ENCODE data around the gene ZNF536. TPM values are rescaled to one million over a fixed set of nuclear protein-coding genes. Genes with fewer than 3 reads are reported as not detected.
"Not testable (repeated sequence)": the region's sequence is repeated elsewhere in the genome, so short reads cannot be mapped to it uniquely, and the experiment has no call there.

Gene ZNF536
- total RNA-seq, 6 donors from 2014 or later: 0.34 to 0.78 (median 0.71) TPM; not detected in 2

DNA sequence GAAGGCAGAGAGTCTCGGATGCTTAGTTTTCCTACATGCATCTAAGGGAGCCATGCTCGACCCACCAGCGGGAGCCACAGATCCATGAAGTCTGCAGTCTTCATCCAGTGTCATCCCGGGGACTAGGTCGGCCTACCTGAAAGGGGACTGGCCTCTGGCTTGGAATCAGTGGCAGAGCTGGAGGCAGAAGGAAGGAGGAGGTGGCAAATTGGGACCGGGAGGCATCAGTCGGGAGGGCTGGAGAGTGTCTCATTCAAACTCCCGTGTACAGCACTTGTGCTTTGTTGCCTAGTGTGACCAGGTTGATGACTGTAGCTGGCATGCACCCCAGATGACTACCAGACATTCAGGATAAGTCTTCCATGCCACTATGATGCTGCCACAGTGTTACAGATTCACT lies 26.5 kb upstream of the ZNF536 start:
- ATAC-seq (ENCODE audit: low FRiP score in 2 of 2) (no peak), DNase-seq (peak in 1 of 2 donors; percentile 8)
- TF ChIP-seq POLR2AphosphoS5 (IDR thresholded peaks at IDR 0.05) (no peak), POLR2A (IDR thresholded peaks at IDR 0.05) (no peak), EP300 (IDR thresholded peaks at IDR 0.05) (no peak)
- TF ChIP-seq, protein P1, sequence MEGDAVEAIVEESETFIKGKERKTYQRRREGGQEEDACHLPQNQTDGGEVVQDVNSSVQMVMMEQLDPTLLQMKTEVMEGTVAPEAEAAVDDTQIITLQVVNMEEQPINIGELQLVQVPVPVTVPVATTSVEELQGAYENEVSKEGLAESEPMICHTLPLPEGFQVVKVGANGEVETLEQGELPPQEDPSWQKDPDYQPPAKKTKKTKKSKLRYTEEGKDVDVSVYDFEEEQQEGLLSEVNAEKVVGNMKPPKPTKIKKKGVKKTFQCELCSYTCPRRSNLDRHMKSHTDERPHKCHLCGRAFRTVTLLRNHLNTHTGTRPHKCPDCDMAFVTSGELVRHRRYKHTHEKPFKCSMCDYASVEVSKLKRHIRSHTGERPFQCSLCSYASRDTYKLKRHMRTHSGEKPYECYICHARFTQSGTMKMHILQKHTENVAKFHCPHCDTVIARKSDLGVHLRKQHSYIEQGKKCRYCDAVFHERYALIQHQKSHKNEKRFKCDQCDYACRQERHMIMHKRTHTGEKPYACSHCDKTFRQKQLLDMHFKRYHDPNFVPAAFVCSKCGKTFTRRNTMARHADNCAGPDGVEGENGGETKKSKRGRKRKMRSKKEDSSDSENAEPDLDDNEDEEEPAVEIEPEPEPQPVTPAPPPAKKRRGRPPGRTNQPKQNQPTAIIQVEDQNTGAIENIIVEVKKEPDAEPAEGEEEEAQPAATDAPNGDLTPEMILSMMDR (IDR thresholded peaks at IDR 0.05): no peak
- Histone ChIP-seq H3K36me3 (no peaks in the 10 kb centered on the region), H3K9me3 (no peaks in the 10 kb centered on the region), H3K27me3 (no peaks in the 10 kb centered on the region), H3K4me3 (no peak overlapping the region), H3K27ac (no peak overlapping the region), H3K4me1 (no peaks in the 10 kb centered on the region)
- 86 to 91% methylated on average over 8 of the region's 8 CpGs for WGBS, 2 donors

- not testable (repeated sequence) for H3K4me3 ChIP-seq; H3K4me1 ChIP-seq; ATAC-seq (ENCODE audit: low FRiP score in 2 of 2); H3K9me3 ChIP-seq; DNase-seq; H3K36me3 ChIP-seq; H3K27ac ChIP-seq; H3K27me3 ChIP-seq
- WGBS, 2 donors: 100% methylated on average over 1 of the region's 1 CpG
Observed at GRCh38 chr19:30346468-30346867, 25.7 kb upstream of the ZNF536 start.

DNA sequence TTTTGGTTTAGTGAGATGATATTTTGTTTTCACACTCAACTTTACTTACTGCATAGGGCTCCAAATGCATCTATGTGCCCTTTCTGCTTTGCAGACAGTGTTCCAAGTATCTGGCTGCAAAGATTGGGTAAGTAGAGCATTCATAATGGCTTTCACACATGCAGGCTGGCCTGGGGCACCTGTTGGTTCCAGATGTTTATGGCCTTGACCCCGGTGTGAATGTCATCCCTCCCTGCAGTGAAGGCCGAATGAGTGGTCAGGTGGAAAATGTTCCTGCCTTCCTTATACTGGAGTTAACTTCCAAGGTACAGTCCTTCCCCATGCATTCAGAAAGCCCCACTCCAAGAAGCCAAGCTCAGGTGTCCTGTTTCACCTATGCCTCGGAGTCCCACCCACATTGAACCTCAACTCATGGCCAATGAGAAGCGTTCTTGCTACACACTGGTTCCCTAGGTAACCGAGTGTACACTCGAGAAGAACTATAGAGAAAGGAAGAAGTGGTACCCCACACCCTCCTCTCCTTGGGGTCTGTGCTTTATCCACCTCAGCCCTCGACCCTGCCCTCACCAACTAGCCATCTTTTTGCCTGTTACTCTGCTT lies 23.0 kb upstream of the ZNF536 start:
- Histone ChIP-seq H3K4me1 (no peaks in the 10 kb centered on the region), H3K4me3 (no peak overlapping the region), H3K27me3 (no peaks in the 10 kb centered on the region), H3K27ac (no peak overlapping the region), H3K9me3 (no peaks in the 10 kb centered on the region), H3K36me3 (no peaks in the 10 kb centered on the region)
- no peak for TF ChIP-seq EP300 (IDR thresholded peaks at IDR 0.05)
- TF ChIP-seq, protein P1 (IDR thresholded peaks at IDR 0.05): no peak
- TF ChIP-seq POLR2A (IDR thresholded peaks at IDR 0.05): no peak
- no peak for TF ChIP-seq POLR2AphosphoS5 (IDR thresholded peaks at IDR 0.05)
- peak in 1 of 2 donors; percentile 4 for DNase-seq
- no peak for ATAC-seq (ENCODE audit: low FRiP score in 2 of 2)
- WGBS, 2 donors: 50 to 62% methylated on average over 7 of the region's 7 CpGs

DNA sequence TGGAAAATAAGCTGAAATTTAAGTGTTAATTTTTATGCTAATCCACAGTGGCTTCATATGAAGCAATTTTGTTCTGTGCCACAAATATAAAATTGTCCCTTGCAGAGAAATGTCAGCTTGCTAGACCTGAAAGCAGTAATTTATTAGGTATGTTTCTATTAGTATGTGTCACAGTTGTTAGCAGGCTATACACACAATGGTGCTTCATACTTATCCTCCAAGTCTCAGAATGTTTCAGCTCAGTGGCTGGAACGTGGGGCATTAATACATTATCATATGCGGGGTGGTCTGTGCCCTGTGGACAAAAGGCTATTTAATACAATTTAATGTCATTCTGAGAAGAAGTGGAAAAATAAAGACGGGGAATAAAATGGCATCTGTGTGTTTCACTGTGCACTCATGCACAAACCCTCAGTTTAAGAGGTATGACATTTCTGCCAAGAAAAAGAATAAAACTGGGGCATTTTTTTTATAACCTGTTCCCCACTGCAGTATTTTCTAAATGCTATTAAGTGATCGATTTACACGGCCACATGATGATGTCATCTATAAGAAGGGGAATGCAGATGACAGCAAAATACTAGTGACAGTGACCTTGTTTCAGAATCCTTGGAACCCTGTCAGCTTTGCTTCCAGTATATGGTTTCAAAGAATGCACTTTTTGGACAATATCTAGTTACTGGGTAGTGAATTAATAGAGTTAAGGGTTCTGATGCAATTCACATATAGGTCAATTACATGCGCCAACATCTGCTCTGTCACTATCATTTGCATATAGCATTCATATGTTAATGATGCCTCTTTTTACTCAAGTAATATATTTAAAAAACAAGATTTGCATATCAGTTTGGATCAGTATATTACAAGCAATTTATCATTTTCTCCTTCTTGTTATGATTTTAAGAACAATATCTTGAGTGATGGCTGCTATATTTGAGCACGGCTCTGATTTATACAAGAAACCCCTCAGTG lies 21.2 kb upstream of the ZNF536 start:
- Histone ChIP-seq H3K27ac (no peak overlapping the region), H3K27me3 (no peaks in the 10 kb centered on the region), H3K4me3 (no peak overlapping the region), H3K36me3 (no peaks in the 10 kb centered on the region), H3K9me3 (no peaks in the 10 kb centered on the region), H3K4me1 (no peaks in the 10 kb centered on the region)
- WGBS, 2 donors: 71 to 79% methylated on average over 7 of the region's 7 CpGs
- TF ChIP-seq POLR2AphosphoS5 (IDR thresholded peaks at IDR 0.05): no peak
- TF ChIP-seq EP300 (IDR thresholded peaks at IDR 0.05): no peak
- TF ChIP-seq, protein P1 (IDR thresholded peaks at IDR 0.05): no peak
- no peak for TF ChIP-seq POLR2A (IDR thresholded peaks at IDR 0.05)
- ATAC-seq (ENCODE audit: low FRiP score in 2 of 2) (no peak), DNase-seq (no peak)

GRCh38 chr19:30351774-30352173 lies 20.4 kb upstream of the ZNF536 start:
- Histone ChIP-seq H3K9me3 (no peaks in the 10 kb centered on the region), H3K27me3 (no peaks in the 10 kb centered on the region), H3K4me3 (no peak overlapping the region), H3K4me1 (no peaks in the 10 kb centered on the region), H3K36me3 (no peaks in the 10 kb centered on the region), H3K27ac (no peak overlapping the region)
- WGBS, 2 donors: 78 to 85% methylated on average over 2 of the region's 2 CpGs
- DNase-seq: no peak
- TF ChIP-seq EP300 (IDR thresholded peaks at IDR 0.05): no peak
- TF ChIP-seq, protein P1 (IDR thresholded peaks at IDR 0.05): no peak
- TF ChIP-seq POLR2AphosphoS5 (IDR thresholded peaks at IDR 0.05): no peak
- no peak for ATAC-seq (ENCODE audit: low FRiP score in 2 of 2)
